NCI-H1092 (cell line): Measurements from ENCODE around the gene MGMT.

Experiments
- DNase-seq: peaks from one replicate; lab custom pipeline; 2025; lab: John Stamatoyannopoulos, UW

The MGMT gene

DNA sequence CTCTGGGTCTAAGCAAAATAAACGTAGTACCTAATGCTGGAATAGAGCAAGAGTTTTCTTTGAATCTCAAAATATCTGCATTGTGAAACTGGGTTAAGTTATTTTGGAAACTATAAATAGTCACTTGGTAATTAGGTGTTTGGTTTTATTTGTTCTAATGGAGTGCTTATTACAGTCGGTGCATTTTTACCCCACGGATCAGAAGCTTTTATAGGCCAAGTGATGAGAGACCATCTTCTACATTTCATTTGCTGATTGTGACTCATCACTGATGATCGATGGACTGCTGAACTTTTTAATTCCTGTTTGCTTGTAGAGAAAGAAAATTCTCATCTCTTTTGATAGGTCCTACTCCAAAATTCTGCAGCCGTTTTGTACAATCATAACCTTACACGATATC lies 28.2 kb downstream of the MGMT start:
- DNase-seq: no peak

DNA sequence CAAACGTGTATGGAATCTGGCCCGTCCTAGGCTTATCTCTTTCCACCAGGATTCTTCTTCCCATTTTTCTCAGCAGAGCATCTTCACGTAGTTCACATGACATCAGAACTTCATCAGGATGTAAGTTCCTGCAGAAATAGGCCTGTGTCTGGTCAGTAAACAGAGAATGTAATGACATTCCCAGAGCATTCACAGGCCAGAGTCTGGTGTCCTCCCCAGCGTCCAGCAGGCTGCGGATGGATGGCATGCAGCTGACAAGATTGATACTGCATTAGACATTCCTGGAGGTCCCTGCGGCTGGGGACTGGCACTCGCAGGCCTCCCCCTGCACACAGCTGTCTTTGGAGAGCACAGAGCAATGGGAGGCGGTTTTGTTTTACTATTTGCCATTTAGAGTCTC lies 28.7 kb downstream of the MGMT start:
- no peak for DNase-seq

- no peak for DNase-seq
Measured at GRCh38 chr10:129497013-129497412, 30.0 kb downstream of the MGMT start.

DNA sequence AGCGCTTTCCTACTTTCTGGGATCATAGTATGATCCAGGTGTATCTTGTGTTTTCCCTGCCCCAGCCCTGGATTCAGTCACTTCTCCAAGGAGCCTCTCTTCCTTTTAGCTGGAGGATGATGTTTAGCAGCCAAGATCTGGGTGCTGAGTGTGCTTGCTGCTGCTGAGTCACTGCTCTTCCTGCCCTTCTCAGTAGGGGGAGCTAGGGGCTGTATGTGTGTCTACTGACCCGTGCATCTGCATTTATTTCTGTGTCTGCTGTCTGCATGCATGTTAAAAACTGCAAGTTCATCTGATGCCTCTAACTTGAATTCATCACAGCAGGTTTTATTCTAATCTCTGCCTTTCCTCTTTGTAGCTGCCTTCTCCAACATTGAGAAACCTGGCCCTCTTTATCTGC lies 31.6 kb downstream of the MGMT start:
- DNase-seq: no peak

GRCh38 chr10:129500617-129501339 lies 33.7 kb downstream of the MGMT start:
- no peak for DNase-seq

DNA sequence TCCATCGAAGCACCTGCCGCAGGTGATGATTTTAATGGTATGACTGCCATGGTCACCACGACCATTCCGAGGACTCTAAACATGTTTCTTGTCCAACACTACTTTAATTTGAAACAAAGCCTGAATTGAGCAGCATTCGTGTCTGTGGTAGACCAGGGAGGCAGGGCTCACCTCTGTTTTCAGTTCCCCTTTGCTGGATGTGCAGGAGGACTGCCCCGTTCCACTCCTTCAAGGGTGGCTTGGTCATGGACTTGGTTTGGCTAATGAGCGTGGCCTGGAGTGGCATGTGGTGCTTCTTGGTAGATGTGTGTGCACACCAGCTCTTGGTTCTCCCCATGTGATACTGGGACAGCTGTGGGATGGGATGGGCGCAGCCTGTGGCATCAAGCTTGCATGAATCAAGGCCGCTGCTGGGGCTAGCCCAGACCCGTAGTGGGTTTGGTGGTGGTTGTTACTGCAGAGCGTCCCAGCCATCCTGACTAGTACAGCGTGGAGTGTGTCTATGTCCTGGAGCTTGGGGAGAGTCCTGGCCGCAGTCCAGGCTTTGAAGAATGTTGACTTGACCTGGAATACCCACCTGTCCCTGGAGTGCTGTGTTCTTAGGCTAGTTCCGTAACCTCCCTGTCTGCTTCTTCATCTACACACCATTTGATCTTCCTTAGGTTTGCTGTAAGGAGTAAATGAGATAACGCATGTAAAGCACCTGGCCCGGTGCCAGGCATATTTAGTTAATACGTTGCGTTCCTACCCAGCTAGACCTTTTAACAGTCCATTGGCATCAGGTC lies 34.8 kb downstream of the MGMT start:
- DNase-seq: no peak

DNA sequence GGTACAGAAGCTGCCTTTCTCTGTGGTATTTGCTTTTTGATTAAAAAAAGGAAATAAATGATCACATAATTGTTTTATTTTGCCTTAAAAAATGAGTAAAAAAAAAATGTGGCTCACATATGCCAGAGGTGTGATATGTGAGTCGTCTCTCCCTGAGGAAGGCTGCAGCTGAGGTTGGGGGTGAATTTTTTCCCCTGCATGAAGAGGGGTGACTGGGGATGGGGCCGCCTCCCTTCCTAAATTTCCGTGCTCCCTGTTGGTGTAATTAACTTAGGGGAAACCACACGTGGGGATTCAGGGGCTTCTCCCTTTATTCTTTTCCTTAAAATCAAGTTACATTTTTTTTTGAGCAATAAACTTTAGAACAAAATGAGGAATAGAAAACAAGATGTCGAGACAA lies 35.4 kb downstream of the MGMT start:
- no peak for DNase-seq

DNA sequence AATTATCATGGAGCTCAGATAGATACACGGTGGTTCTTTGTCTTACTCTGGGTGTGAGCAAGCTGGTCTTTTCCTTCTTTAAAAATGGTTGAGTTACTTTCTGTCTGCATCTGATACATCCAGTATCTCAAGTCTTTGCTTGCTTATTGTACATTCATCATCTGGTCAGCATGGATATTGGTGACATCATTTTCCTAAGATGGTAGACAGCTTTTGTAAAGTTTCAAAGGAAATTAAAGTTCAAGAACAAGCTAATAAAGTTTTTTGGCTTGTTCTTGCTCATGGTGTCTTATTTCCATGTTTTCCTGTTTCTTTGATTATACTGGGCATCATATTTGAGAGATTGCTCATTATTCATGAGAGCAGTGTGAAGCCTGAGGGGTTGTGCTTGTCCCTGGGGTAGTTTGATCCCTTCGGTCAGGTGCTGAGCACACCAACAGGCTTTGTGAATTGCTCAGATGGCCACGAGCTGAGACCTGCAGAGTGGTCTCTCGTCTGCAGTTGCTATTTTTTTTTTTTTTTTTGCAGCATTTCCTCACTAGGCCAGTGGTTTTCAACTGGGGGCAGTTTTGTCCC lies 38.5 kb downstream of the MGMT start:
- DNase-seq: no peak

- no peak for DNase-seq
Measured at GRCh38 chr10:129506101-129506797, 39.2 kb downstream of the MGMT start.

GRCh38 chr10:129507216-129507889 lies 40.3 kb downstream of the MGMT start:
- DNase-seq: no peak

DNA sequence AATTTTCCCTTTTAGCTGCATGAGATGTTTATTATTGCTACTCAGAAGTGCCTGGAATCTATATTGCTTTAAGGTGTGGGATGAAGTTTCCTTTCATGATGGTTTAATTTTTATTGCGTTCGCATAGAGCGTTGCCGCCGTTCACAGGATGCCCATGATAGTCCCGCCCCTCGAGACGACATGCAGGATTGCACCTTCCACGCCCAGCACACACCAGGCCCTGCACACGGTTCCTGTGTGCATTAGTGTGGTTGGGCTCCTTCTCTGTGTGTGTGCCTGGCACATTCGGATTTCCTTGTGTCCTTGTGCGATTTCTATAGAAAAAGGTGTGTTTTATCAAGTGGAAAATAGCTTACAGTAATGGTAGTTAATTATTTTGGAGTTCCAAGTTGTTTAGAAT lies 42.1 kb downstream of the MGMT start:
- no peak for DNase-seq

- no peak for DNase-seq
Measured at GRCh38 chr10:129509835-129510234, 42.8 kb downstream of the MGMT start.

DNA sequence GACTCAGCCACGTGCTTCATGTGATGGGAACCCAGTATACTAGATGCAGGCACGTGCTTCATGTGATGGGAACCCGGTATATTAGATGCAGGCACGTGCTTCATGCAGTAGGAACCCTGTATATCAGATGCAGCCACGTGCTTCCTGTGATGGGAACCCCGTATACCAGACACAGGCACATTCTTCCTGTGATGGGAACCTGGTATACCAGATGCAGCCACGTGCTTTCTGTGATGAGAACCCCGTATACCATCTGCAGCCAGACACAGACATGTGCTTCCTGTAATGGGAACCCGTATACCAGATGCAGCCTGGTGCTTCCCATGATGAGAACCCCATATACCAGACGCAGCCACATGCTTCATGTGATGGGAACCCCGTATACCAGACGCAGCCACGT lies 44.0 kb downstream of the MGMT start:
- DNase-seq: no peak

- DNase-seq: no peak
Measured at GRCh38 chr10:129511758-129512157, 44.7 kb downstream of the MGMT start.

GRCh38 chr10:129513312-129513711 lies 46.3 kb downstream of the MGMT start:
- no peak for DNase-seq

DNA sequence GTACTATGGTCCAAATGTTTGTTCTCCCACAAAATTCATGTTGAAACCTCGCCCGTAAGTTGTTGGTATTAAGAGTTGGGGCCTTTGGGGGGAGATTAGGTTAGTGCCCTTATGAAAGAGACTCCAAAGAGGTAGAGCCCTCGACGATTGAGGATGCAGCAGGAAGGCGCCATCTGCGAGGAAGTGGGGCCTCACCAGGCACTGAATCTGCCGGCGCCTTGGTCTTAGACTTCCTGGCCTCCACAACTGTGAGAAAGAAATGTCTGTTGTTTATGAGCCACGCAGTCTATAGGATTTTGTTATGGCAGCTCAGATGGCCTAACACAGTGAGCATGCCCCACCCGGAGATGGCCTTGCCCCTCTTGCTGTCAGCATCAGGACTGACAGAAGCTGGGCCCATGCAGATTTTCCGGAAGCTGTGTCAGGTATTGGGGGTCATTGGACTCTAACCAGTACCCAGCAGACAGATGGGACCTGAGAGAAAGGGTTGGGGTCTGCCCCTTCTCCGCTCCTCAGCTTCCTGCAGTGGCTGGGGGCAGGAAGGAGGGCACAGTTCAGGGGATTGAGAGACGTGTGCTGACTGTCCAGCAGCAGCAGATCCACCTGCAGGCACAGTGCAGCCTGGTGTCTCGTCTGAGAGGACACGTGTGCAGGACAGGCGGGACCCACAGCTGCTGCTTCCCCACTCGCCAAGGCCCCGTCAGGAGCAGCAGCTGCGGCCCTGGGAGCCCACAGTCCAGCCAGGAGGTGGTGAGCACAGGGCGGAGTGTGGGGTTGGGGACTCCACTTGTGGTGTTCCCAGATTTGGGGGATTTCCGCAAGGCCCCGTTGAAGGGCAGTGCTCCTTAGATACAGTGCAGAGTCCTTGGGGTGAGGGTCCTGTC lies 47.8 kb downstream of the MGMT start:
- no peak for DNase-seq

DNA sequence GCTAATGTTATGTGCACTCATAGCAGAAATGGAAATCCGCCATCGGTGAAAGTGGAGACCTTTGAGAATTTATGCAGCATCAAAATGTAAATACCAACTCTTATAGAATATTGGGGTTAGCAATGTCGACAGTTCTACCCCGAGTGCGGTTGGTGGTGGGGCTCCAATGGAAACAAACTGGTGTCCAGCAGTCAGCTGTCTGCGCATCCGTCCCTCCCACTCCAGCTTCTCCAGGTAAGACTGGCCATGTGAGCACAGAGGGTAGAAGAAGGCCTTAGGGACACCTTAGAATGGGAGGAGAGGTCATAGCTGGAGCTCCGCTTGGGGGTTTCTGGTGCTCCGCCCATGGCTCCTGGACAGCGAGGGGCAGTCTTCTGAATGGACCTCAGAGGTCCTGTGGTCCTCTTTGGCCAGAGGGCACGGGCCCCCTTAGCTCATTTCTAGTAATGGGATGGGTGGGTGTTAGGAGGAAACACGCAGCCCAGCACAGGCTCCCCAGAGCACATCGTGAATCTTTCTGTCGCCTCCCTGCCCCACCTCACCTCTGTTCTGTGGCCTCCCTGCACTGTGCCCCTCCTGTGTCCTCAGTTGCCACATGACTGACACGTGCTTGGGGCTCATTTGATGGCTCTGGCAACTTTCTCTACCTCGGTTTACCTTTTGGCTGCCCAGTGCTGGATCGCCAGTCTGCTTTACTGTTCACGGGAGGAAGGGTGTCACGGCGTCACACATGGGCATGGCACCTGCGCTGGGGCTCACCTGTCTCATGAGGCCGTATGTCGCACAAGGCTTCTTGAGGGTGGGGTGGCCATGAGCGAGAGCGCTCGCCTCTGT lies 50.0 kb downstream of the MGMT start:
- no peak for DNase-seq

DNA sequence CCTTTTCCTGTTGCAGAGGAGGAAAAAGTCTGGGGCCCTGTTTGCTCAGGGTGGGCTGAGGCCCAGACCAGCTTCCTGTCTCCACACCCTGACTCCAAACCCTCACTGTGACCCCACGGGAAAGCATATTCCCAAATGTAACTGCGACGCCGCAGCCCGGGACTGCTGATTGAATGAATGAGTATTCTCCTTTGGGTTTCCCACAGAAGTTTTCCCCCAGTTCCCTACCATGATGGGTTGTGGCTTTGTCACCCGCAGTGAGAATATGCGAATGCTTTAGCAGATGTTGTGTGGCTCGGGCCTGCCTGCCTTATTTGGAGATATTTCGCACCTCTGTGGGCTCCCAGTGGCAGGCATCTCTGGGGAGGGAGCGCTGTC lies 50.6 kb downstream of the MGMT start:
- no peak for DNase-seq

- no peak for DNase-seq
Measured at GRCh38 chr10:129518793-129519192, 51.8 kb downstream of the MGMT start.

DNA sequence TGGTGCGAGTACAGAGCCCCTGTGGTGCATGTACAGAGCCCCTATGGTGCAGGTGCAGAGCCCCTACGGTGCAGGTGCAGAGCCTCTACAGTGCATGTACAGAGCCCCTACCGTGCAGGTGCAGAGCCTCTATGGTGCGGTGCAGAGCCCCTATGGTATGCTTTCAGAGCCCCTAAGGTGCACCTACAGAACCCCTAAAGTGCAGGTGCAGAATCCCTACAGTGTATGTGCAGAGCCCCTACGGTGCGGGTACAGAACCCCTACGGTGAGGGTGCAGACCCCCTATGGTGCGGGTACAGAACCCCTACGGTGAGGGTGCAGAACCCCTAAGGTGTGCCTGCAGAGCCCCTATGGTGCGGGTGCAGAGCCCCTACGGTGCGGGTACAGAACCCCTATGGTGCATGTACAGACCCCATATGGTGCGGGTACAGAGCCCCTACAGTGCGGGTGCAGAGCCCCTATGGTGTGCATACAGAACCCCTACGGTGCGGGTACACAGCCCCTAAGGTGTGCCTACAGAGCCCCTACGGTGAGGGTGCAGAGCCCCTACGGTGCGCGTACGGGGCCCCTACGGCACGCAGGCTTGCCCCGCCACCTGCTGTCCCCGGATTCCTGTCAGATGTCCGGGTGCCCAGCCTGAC lies 53.5 kb downstream of the MGMT start:
- no peak for DNase-seq
